ENCODE results near the gene LMTK2.

Gene LMTK2

DNA sequence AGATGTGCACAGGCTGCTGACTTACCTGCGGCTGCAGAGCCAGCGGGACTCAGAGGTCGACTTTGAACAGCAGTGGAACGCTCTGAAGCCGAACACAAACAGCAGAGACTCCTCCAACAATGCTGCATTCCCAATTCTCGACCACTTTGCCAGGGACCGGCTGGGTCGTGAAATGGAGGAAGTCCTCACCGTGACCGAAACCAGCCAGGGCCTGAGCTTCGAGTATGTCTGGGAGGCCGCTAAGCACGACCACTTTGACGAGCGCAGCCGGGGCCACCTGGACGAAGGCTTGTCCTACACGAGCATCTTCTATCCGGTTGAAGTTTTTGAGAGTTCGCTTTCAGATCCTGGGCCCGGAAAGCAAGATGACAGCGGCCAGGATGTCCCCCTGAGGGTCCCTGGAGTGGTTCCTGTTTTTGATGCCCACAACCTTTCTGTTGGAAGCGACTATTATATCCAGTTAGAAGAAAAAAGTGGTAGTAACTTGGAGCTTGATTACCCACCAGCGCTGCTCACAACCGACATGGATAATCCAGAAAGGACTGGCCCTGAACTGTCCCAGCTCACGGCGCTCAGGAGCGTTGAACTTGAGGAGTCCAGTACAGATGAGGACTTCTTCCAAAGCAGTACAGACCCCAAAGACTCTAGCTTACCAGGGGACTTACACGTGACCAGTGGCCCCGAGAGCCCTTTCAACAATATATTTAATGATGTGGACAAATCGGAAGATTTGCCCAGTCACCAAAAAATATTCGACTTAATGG lies 85.2 kb downstream of the LMTK2 start:
- DNase-seq, result no peak
- no peaks in the 10 kb centered on the region for H3K27me3 ChIP-seq
- H3K4me3 ChIP-seq (ENCODE audit: low read depth, low read length), result no peak overlapping the region
- TF ChIP-seq, protein P1, sequence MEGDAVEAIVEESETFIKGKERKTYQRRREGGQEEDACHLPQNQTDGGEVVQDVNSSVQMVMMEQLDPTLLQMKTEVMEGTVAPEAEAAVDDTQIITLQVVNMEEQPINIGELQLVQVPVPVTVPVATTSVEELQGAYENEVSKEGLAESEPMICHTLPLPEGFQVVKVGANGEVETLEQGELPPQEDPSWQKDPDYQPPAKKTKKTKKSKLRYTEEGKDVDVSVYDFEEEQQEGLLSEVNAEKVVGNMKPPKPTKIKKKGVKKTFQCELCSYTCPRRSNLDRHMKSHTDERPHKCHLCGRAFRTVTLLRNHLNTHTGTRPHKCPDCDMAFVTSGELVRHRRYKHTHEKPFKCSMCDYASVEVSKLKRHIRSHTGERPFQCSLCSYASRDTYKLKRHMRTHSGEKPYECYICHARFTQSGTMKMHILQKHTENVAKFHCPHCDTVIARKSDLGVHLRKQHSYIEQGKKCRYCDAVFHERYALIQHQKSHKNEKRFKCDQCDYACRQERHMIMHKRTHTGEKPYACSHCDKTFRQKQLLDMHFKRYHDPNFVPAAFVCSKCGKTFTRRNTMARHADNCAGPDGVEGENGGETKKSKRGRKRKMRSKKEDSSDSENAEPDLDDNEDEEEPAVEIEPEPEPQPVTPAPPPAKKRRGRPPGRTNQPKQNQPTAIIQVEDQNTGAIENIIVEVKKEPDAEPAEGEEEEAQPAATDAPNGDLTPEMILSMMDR (IDR thresholded peaks at IDR 0.05; ENCODE audit: low read depth, low read length), result no peak
- H3K4me1 ChIP-seq, result no peaks in the 10 kb centered on the region
- H3K9me3 ChIP-seq, result no peaks in the 10 kb centered on the region
- H3K36me3 ChIP-seq, result peaks cover 22% of the 10 kb centered on the region

DNA sequence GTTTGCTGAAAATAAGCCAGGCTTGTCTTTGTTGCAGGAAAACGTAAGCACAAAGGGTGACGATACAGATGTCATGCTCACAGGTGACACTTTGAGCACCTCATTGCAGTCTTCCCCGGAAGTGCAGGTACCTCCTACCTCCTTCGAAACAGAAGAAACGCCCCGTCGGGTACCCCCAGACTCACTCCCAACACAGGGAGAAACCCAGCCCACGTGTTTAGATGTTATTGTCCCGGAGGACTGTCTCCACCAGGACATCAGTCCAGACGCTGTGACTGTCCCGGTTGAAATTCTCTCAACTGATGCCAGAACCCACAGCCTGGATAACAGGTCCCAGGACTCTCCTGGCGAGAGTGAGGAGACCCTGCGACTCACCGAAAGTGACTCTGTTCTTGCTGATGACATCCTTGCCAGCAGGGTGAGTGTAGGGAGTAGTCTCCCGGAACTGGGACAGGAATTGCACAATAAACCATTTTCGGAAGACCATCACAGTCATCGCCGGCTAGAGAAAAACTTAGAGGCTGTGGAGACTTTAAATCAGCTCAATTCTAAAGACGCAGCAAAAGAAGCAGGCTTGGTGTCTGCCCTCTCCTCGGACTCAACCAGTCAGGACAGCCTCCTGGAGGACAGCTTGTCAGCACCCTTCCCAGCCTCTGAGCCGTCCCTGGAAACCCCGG lies 86.3 kb downstream of the LMTK2 start:
- Histone ChIP-seq H3K4me1 (no peaks in the 10 kb centered on the region), H3K4me3 (ENCODE audit: low read depth, low read length) (no peak overlapping the region), H3K36me3 (peaks cover 22% of the 10 kb centered on the region), H3K9me3 (no peaks in the 10 kb centered on the region), H3K27me3 (no peaks in the 10 kb centered on the region)
- TF ChIP-seq, protein P1 (IDR thresholded peaks at IDR 0.05; ENCODE audit: low read depth, low read length), result no peak
- no peak for DNase-seq

- no peak for DNase-seq
- Histone ChIP-seq H3K27me3 (no peaks in the 10 kb centered on the region), H3K9me3 (no peaks in the 10 kb centered on the region), H3K36me3 (peaks cover 22% of the 10 kb centered on the region), H3K4me1 (no peaks in the 10 kb centered on the region), H3K4me3 (ENCODE audit: low read depth, low read length) (no peak overlapping the region)
- TF ChIP-seq, protein P1 (IDR thresholded peaks at IDR 0.05; ENCODE audit: low read depth, low read length), result no peak
These were observed 87.0 kb downstream of the LMTK2 start for GRCh38 chr7:98193474-98194180.

DNA sequence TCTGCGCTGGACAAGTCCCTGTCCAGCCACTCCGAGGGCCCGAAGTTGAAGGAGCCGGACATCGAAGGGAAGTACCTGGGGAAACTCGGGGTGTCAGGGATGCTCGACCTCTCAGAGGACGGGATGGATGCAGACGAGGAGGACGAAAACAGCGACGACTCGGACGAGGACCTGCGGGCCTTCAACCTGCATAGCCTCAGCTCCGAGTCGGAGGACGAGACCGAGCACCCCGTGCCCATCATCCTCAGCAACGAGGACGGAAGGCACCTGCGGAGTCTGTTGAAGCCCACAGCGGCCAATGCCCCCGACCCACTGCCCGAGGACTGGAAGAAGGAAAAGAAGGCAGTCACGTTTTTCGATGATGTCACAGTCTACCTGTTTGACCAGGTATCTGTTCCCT lies 87.5 kb downstream of the LMTK2 start:
- H3K36me3 ChIP-seq, result peaks cover 22% of the 10 kb centered on the region
- H3K4me1 ChIP-seq, result no peaks in the 10 kb centered on the region
- H3K9me3 ChIP-seq, result no peaks in the 10 kb centered on the region
- no peak overlapping the region for H3K4me3 ChIP-seq (ENCODE audit: low read depth, low read length)
- DNase-seq, result no peak
- H3K27me3 ChIP-seq, result no peaks in the 10 kb centered on the region
- TF ChIP-seq, protein P1 (IDR thresholded peaks at IDR 0.05; ENCODE audit: low read depth, low read length), result no peak

GRCh38 chr7:98194672-98195457 lies 88.2 kb downstream of the LMTK2 start:
- Histone ChIP-seq H3K27me3 (no peaks in the 10 kb centered on the region), H3K9me3 (no peaks in the 10 kb centered on the region), H3K4me3 (ENCODE audit: low read depth, low read length) (no peak overlapping the region), H3K36me3 (peaks cover 22% of the 10 kb centered on the region), H3K4me1 (no peaks in the 10 kb centered on the region)
- TF ChIP-seq, protein P1 (IDR thresholded peaks at IDR 0.05; ENCODE audit: low read depth, low read length), result no peak
- DNase-seq, result no peak
